Testis (tissue), 3 donors: ENCODE measurements around the gene ZC3HAV1. TPM values are rescaled to one million over a fixed set of nuclear protein-coding genes. Genes with fewer than 3 reads are reported as not detected.

ENCODE experiments used
- DNase-seq: peaks from one replicate; pipeline ENCODE4 v3.0.0-alpha.2; 2019
- H3K27ac ChIP-seq, 2 donors: fragments of 200-600 bp; sonication (generic); one replicate each; pipeline ENCODE4 v1.5.1; 2019
- H3K27me3 ChIP-seq: fragments of 200-600 bp; sonication (generic); one replicate; pipeline ENCODE4 v1.5.1; 2019
- H3K36me3 ChIP-seq: fragments of 200-600 bp; sonication (generic); one replicate; pipeline ENCODE4 v1.5.1; 2017; ENCODE audit warnings: low read depth; ENCODE audit errors: missing control alignments
- H3K4me1 ChIP-seq: fragments of 200-600 bp; sonication (generic); one replicate; pipeline ENCODE4 v1.5.1; 2019
- H3K4me3 ChIP-seq, 2 donors: fragments of 200-600 bp; sonication (generic); one replicate each; pipeline ENCODE4 v1.5.1; 2017 to 2019
- H3K9me3 ChIP-seq: fragments of 200-600 bp; sonication (generic); one replicate; pipeline ENCODE4 v1.5.1; 2017
- POLR2A ChIP-seq: fragments of 450-650 bp; IDR thresholded peaks from one replicate; pipeline ENCODE4 v1.6.1; 2017; ENCODE audit warnings: antibody characterized with exemption, mild to moderate bottlenecking, moderate library complexity
- WGBS, 2 donors: methylation state at CpG; one replicate each; pipeline ENCODE4 v1.1.5; 2018; 5-methylcytosine and 5-hydroxymethylcytosine counted together
- intact Hi-C: fragments of 100-400 bp; cut with DNase I; formaldehyde crosslinking; loops from one replicate; pipeline ENCODE4 v1.15.1; 2023; ENCODE audit warnings: low total_unique reads
- polyA plus RNA-seq: library from polyadenylated mRNA; stranded (reverse); fragments of 350-450 nt; fragmentation: Illumina TruSeq; extraction: RNeasy Lipid Tissue Mini Kit (QIAGEN cat#74804); gene quantifications from one replicate; pipeline ENCODE4 v1.2.3, GENCODE V29; 2014; ENCODE audit warnings: low read depth, low replicate concordance; ENCODE audit not compliant: insufficient read depth
- total RNA-seq, 2 donors: library from RNA; depleted of rRNA; stranded (reverse); fragments of >200 nt; gene quantifications; one replicate each; pipeline ENCODE4 v1.2.3, GENCODE V29; 2016
- TF ChIP-seq, protein P1 (sequence below), 3 experiments: fragments of 450-650 bp in 2 of 3; fragments of 200-600 bp in 1 of 3; sonication (generic) in 1 of 3; IDR thresholded peaks; one replicate each; pipeline ENCODE4 v1.5.1; 2016 to 2019; ENCODE audit warnings: antibody characterized with exemption in 3 of 3, mild to moderate bottlenecking in 2 of 3, moderate library complexity in 1 of 3

ZC3HAV1 gene
- total and polyA plus RNA-seq, 3 donors from 2014 or later, result 13.1 to 38.7 (median 32.8) TPM

DNA sequence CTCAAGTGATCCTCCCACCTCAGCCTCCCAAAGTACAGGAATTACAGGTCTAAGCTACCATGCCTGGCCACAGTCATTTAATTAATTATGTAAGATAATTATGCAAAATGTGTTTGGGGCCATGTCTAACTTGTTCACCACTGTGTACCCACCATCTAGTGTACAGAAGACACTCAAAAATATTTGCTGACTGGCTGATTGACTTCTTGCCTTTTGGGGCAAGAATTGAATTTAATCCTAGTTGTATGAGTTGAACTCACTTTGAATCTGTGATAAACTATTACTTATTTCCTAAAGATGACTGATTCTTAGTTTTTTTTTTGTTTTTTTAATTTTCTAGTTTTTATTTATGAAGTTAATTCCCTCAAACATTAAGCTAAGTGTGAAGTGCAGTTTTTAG is 57.9 kb downstream of the ZC3HAV1 start:
- intact Hi-C loops, result no loop called here
- no peak overlapping the region for H3K27ac ChIP-seq
- H3K4me3 ChIP-seq, result no peak overlapping the region
- H3K27me3 ChIP-seq, result no peaks in the 10 kb centered on the region
- TF ChIP-seq, protein P1, sequence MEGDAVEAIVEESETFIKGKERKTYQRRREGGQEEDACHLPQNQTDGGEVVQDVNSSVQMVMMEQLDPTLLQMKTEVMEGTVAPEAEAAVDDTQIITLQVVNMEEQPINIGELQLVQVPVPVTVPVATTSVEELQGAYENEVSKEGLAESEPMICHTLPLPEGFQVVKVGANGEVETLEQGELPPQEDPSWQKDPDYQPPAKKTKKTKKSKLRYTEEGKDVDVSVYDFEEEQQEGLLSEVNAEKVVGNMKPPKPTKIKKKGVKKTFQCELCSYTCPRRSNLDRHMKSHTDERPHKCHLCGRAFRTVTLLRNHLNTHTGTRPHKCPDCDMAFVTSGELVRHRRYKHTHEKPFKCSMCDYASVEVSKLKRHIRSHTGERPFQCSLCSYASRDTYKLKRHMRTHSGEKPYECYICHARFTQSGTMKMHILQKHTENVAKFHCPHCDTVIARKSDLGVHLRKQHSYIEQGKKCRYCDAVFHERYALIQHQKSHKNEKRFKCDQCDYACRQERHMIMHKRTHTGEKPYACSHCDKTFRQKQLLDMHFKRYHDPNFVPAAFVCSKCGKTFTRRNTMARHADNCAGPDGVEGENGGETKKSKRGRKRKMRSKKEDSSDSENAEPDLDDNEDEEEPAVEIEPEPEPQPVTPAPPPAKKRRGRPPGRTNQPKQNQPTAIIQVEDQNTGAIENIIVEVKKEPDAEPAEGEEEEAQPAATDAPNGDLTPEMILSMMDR (IDR thresholded peaks at IDR 0.05), result no peak
- no peaks in the 10 kb centered on the region for H3K9me3 ChIP-seq
- H3K36me3 ChIP-seq, result no peaks in the 10 kb centered on the region
- no peaks in the 10 kb centered on the region for H3K4me1 ChIP-seq
- no peak for DNase-seq

DNA sequence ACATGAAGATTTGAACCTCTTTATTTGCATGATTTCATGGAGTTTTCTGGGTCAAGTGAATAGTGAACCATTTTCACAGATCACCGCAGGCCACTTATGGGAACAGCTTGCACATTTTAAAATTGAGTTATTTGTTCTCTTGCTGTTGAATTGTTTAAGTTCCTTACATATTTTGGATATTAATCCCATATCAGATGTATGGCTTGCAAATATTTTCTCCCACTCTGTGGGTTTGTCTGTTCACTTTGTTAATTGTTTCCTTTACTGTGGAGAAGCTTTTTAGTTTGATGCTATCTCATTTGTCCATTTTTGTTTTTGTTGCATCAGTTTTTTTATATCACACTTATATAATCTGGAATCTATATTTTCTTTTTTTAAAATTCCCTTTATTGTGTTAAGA is 59.6 kb downstream of the ZC3HAV1 start:
- DNase-seq, result no peak
- TF ChIP-seq, protein P1 (IDR thresholded peaks at IDR 0.05), result no peak
- TF ChIP-seq POLR2A, result no peak
- no peaks in the 10 kb centered on the region for H3K36me3 ChIP-seq
- intact Hi-C loops, result no loop called here
- H3K9me3 ChIP-seq, result no peaks in the 10 kb centered on the region
- H3K27ac ChIP-seq, result no peak overlapping the region
- 100% methylated on average over 1 of the region's 1 CpG for WGBS, 2 donors
- H3K4me3 ChIP-seq, result no peak overlapping the region
- H3K27me3 ChIP-seq, result no peaks in the 10 kb centered on the region
- H3K4me1 ChIP-seq, result no peaks in the 10 kb centered on the region

DNA sequence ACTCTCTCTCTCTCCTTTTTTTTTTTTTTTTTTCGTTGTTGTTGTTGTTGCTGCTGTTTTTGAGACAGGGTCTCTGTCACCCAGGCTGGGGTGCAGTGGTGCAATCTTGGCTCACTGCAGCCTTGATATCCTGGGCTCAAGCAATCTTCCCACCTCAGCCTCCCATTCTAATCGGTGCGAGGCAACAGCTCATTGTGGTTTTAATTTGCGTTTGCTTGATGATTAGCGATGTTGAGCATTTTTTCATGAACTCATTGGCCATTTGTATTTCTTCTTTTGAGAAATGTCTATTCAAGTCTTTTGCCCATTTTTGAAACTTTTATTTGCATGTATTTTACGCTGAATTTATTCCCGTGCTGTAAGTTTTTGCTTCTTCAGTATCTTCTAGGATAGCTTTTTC is 60.4 kb downstream of the ZC3HAV1 start:
- 72 to 86% methylated on average over 7 of the region's 7 CpGs for WGBS, 2 donors
- DNase-seq, result no peak
- H3K27ac ChIP-seq, result no peak overlapping the region
- no peaks in the 10 kb centered on the region for H3K36me3 ChIP-seq
- intact Hi-C loops, result no loop called here
- no peaks in the 10 kb centered on the region for H3K9me3 ChIP-seq
- no peak overlapping the region for H3K4me3 ChIP-seq
- TF ChIP-seq POLR2A, result no peak
- TF ChIP-seq, protein P1 (IDR thresholded peaks at IDR 0.05), result no peak
- H3K27me3 ChIP-seq, result no peaks in the 10 kb centered on the region
- no peaks in the 10 kb centered on the region for H3K4me1 ChIP-seq

DNA sequence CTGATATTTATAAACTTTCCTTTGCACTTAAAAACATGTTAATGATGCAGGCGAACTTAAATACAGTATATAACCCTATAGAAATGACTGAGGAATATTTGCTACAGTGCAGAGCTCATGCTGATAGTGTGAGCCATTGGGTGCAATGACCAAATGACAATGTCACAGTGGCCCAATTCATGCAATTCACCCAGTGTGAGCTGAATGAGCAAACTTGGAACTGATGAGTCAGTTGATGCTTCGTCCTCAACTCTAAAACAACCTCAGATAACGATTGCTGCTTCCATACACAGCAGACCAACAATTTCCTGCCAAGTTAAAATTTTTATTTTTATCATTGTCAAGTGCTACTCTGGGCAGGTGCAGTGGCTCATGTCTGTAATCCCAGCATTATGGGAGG is 61.5 kb downstream of the ZC3HAV1 start:
- Histone ChIP-seq H3K4me3 (no peak overlapping the region), H3K9me3 (no peaks in the 10 kb centered on the region), H3K27ac (no peak overlapping the region), H3K27me3 (no peaks in the 10 kb centered on the region), H3K36me3 (no peaks in the 10 kb centered on the region), H3K4me1 (no peaks in the 10 kb centered on the region)
- TF ChIP-seq, protein P1 (IDR thresholded peaks at IDR 0.05), result no peak
- no peak for TF ChIP-seq POLR2A
- no peak for DNase-seq
- WGBS, 2 donors, result 84 to 88% methylated on average over 3 of the region's 3 CpGs
- intact Hi-C loops, result no loop called here

DNA sequence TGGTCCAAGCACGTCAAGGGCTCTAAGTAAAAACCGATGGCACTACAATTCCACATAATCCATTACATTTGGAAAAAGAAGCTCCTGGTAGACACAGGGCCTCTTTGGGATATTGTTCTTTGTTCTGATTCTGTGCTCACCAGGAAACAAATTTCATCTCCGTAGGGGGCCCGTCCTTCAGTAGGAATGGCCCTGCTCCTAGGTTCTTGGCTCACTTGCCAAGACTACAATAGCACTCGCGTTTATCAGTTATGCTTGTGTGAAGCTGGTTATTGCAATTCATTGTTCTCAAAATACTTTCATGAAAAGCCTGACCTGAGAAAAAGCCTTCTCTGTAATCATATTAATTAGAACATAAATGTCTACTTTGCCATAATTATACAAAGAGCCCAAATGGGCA is 63.4 kb downstream of the ZC3HAV1 start:
- H3K9me3 ChIP-seq, result no peaks in the 10 kb centered on the region
- H3K36me3 ChIP-seq, result no peaks in the 10 kb centered on the region

More for the DNA sequence above, 63.4 kb downstream of the ZC3HAV1 start:
- intact Hi-C loops, result no loop called here
- no peak for DNase-seq
- Histone ChIP-seq H3K4me1 (no peaks in the 10 kb centered on the region), H3K27ac (no peak overlapping the region), H3K27me3 (no peaks in the 10 kb centered on the region), H3K4me3 (no peak overlapping the region)
- WGBS, 2 donors, result 82 to 83% methylated on average over 6 of the region's 6 CpGs
- TF ChIP-seq, protein P1 (IDR thresholded peaks at IDR 0.05), result no peak
- TF ChIP-seq POLR2A, result no peak
